SK-N-MC (cell line): ENCODE results near the gene ATG5.

Source experiments
- DNase-seq: peaks from one replicate; pipeline ENCODE4 v3.0.0-alpha.2; 2011; ENCODE audit warnings: low read depth, low spot score
- H3K27ac ChIP-seq: fragments of 200-600 bp; sonication (generic); 2 replicates; pipeline ENCODE4 v1.5.1; 2016; ENCODE audit warnings: mixed run types
- H3K36me3 ChIP-seq: fragments of 200-600 bp; sonication (generic); 2 replicates; pipeline ENCODE4 v1.6.1; 2017; ENCODE audit warnings: antibody characterized with exemption, low read length, mixed read lengths; ENCODE audit not compliant: insufficient read depth
- H3K4me3 ChIP-seq: fragments of 200-600 bp; sonication (generic); 2 replicates; pipeline ENCODE4 v1.5.1; 2016
- H3K9ac ChIP-seq: fragments of 200-600 bp; sonication (generic); 2 replicates; pipeline ENCODE4 v1.8.0; 2017; ENCODE audit warnings: mixed run types, mixed read lengths; ENCODE audit not compliant: insufficient read length
- H3K9me3 ChIP-seq: fragments of 200-600 bp; sonication (generic); 2 replicates; pipeline ENCODE4 v1.6.1; 2017; ENCODE audit warnings: low read depth, mild to moderate bottlenecking, antibody characterized with exemption, low read length, moderate library complexity, mixed read lengths
- EZH2 ChIP-seq: fragments of 200-600 bp; sonication (generic); IDR thresholded peaks from one replicate; pipeline ENCODE4 v1.6.1; 2017; ENCODE audit warnings: antibody characterized with exemption
- FOXP2 ChIP-seq: optimal IDR thresholded peaks from 2 replicates; pipeline ENCODE3; 2011; ENCODE audit warnings: mild to moderate bottlenecking, moderate library complexity; ENCODE audit not compliant: insufficient read depth; ENCODE audit errors: extremely low read length, control extremely low read depth
- POLR2AphosphoS5 ChIP-seq: IDR thresholded peaks from 2 replicates; pipeline ENCODE4 v1.6.1; 2012; ENCODE audit warnings: mild to moderate bottlenecking, low read depth, low read length, borderline replicate concordance

ATG5 gene

GRCh38 chr6:106300020-106300780 is 25.4 kb downstream of the ATG5 start:
- DNase-seq = no peak
- no peaks in the 10 kb centered on the region for H3K36me3 ChIP-seq
- no peaks in the 10 kb centered on the region for H3K9me3 ChIP-seq
- no peak overlapping the region for H3K4me3 ChIP-seq
- TF ChIP-seq EZH2 = no peak
- no peak for TF ChIP-seq POLR2AphosphoS5
- no peak overlapping the region for H3K27ac ChIP-seq
- no peak overlapping the region for H3K9ac ChIP-seq

GRCh38 chr6:106293116-106293515 is 32.4 kb downstream of the ATG5 start:
- Histone ChIP-seq H3K9me3 (no peaks in the 10 kb centered on the region), H3K36me3 (peaks cover 28% of the 10 kb centered on the region), H3K27ac (no peak overlapping the region), H3K4me3 (no peak overlapping the region), H3K9ac (no peak overlapping the region)
- TF ChIP-seq FOXP2 = no peak
- TF ChIP-seq POLR2AphosphoS5 = no peak
- TF ChIP-seq EZH2 = no peak
- DNase-seq = no peak

- TF ChIP-seq EZH2 = no peak
- no peak for TF ChIP-seq POLR2AphosphoS5
- TF ChIP-seq FOXP2 = no peak
- no peak overlapping the region for H3K9ac ChIP-seq
- no peaks in the 10 kb centered on the region for H3K9me3 ChIP-seq
- H3K36me3 ChIP-seq = peaks cover 28% of the 10 kb centered on the region
- no peak for DNase-seq
- no peak overlapping the region for H3K27ac ChIP-seq
- H3K4me3 ChIP-seq = no peak overlapping the region
These were observed 34.6 kb downstream of the ATG5 start for GRCh38 chr6:106290954-106291353.

GRCh38 chr6:106290032-106290431 is 35.5 kb downstream of the ATG5 start:
- no peak overlapping the region for H3K4me3 ChIP-seq
- no peak overlapping the region for H3K9ac ChIP-seq
- DNase-seq = no peak
- peaks cover 28% of the 10 kb centered on the region for H3K36me3 ChIP-seq
- H3K27ac ChIP-seq = no peak overlapping the region
- no peaks in the 10 kb centered on the region for H3K9me3 ChIP-seq
- TF ChIP-seq EZH2 = no peak
- no peak for TF ChIP-seq POLR2AphosphoS5
- TF ChIP-seq FOXP2 = no peak

GRCh38 chr6:106287215-106287614 is 38.3 kb downstream of the ATG5 start:
- DNase-seq = no peak
- H3K9ac ChIP-seq = no peak overlapping the region
- peaks cover 24% of the 10 kb centered on the region for H3K36me3 ChIP-seq
- no peak overlapping the region for H3K27ac ChIP-seq
- H3K4me3 ChIP-seq = no peak overlapping the region
- no peaks in the 10 kb centered on the region for H3K9me3 ChIP-seq
- TF ChIP-seq FOXP2 = no peak
- TF ChIP-seq POLR2AphosphoS5 = no peak
- no peak for TF ChIP-seq EZH2

- Histone ChIP-seq H3K27ac (no peak overlapping the region), H3K9me3 (no peaks in the 10 kb centered on the region), H3K36me3 (peaks cover 19% of the 10 kb centered on the region), H3K4me3 (no peak overlapping the region), H3K9ac (no peak overlapping the region)
- TF ChIP-seq EZH2 (no peak), POLR2AphosphoS5 (no peak), FOXP2 (no peak)
- DNase-seq = no peak
These were observed 38.8 kb downstream of the ATG5 start for GRCh38 chr6:106286746-106287145.

GRCh38 chr6:106283481-106283880 is 42.1 kb downstream of the ATG5 start:
- Histone ChIP-seq H3K4me3 (no peak overlapping the region), H3K9ac (no peak overlapping the region), H3K9me3 (no peaks in the 10 kb centered on the region), H3K27ac (no peak overlapping the region), H3K36me3 (peaks cover 17% of the 10 kb centered on the region)
- no peak for TF ChIP-seq POLR2AphosphoS5
- no peak for TF ChIP-seq EZH2
- no peak for TF ChIP-seq FOXP2
- no peak for DNase-seq

GRCh38 chr6:106281661-106282060 is 43.9 kb downstream of the ATG5 start:
- DNase-seq = no peak
- peaks cover 19% of the 10 kb centered on the region for H3K36me3 ChIP-seq
- H3K4me3 ChIP-seq = no peak overlapping the region
- H3K9ac ChIP-seq = no peak overlapping the region
- H3K9me3 ChIP-seq = no peaks in the 10 kb centered on the region
- TF ChIP-seq POLR2AphosphoS5 = no peak
- H3K27ac ChIP-seq = no peak overlapping the region

GRCh38 chr6:106281088-106281487 is 44.5 kb downstream of the ATG5 start:
- Histone ChIP-seq H3K36me3 (peaks cover 19% of the 10 kb centered on the region), H3K9me3 (no peaks in the 10 kb centered on the region), H3K9ac (no peak overlapping the region), H3K27ac (no peak overlapping the region), H3K4me3 (no peak overlapping the region)
- DNase-seq = no peak
- no peak for TF ChIP-seq POLR2AphosphoS5
- no peak for TF ChIP-seq EZH2
- TF ChIP-seq FOXP2 = no peak
